RWPE1 (cell line): ENCODE results near the gene ABHD17C.

ENCODE experiments used
- CTCF ChIA-PET: fragments of 350-600 bp; sonication (Branson Sonifier 250); formaldehyde crosslinking; extraction: SDS; loops from one replicate; lab custom pipeline; 2021; lab: Yijun Ruan, JAX
- POLR2A ChIA-PET: fragments of 400-600 bp; formaldehyde crosslinking; extraction: SDS; loops from one replicate; lab custom pipeline; 2020; ENCODE audit warnings: antibody characterized with exemption; ENCODE audit not compliant: low non-redundant PET; lab: Yijun Ruan, JAX
- DNase-seq: peaks from one replicate; pipeline ENCODE4 v3.0.0; 2012; ENCODE audit warnings: low spot score
- H3K27ac ChIP-seq: fragments of 450-650 bp; 2 replicates; pipeline ENCODE4 v1.5.1; 2017
- CTCF ChIP-seq: fragments of 450-650 bp; conservative IDR thresholded peaks from 2 replicates; pipeline ENCODE4 v1.5.1; 2017; ENCODE audit warnings: low read depth, mild to moderate bottlenecking

Gene ABHD17C

GRCh38 chr15:80798911-80799310 lies 103.8 kb downstream of the ABHD17C start:
- TF ChIP-seq CTCF, result no peak
- ChIA-PET CTCF (no interaction called here), POLR2A (no interaction called here)
- H3K27ac ChIP-seq, result no peak overlapping the region
- no peak for DNase-seq

GRCh38 chr15:80800067-80800466 lies 105.0 kb downstream of the ABHD17C start:
- POLR2A ChIA-PET, result no interaction called here
- CTCF ChIA-PET, result no interaction called here
- no peak overlapping the region for H3K27ac ChIP-seq
- TF ChIP-seq CTCF, result no peak
- DNase-seq, result no peak

GRCh38 chr15:80801891-80802680 lies 107.0 kb downstream of the ABHD17C start:
- no peak for TF ChIP-seq CTCF
- no peak overlapping the region for H3K27ac ChIP-seq

GRCh38 chr15:80803580-80804525 lies 108.7 kb downstream of the ABHD17C start:
- ChIA-PET CTCF (no interaction called here), POLR2A (no interaction called here)
- no peak for TF ChIP-seq CTCF
- DNase-seq, result no peak
- H3K27ac ChIP-seq, result no peak overlapping the region

More at GRCh38 chr15:80801891-80802680, 107.0 kb downstream of the ABHD17C start:
- ChIA-PET CTCF (no interaction called here), POLR2A (no interaction called here)
- DNase-seq, result no peak

- no peak overlapping the region for H3K27ac ChIP-seq
- TF ChIP-seq CTCF, result no peak
- POLR2A ChIA-PET, result no interaction called here
Observed at GRCh38 chr15:80804970-80805495, 109.9 kb downstream of the ABHD17C start.

More at GRCh38 chr15:80804970-80805495, 109.9 kb downstream of the ABHD17C start:
- DNase-seq, result peak; percentile 34
- CTCF ChIA-PET, result interaction anchor here (0.9 kb wide), 1 partner anchor 386 kb away, joined by 3 read pairs; no protein-coding TSS in a partner anchor
